Epidermal melanocyte (primary cell): ENCODE results near the gene CCDC3.
"Not testable (repeated sequence)": the region's sequence is repeated elsewhere in the genome, so short reads cannot be mapped to it uniquely, and the experiment has no call there.

ENCODE experiments used
- DNase-seq: peaks from one replicate; pipeline ENCODE4 v3.0.0; 2011; ENCODE audit warnings: low spot score; ENCODE audit not compliant: insufficient read length

CCDC3 gene

GRCh38 chr10:12890958-12891357, 110.6 kb downstream of the CCDC3 start:
- DNase-seq: no peak

- no peak for DNase-seq
These were observed 113.0 kb downstream of the CCDC3 start for GRCh38 chr10:12888470-12888869.

GRCh38 chr10:12887780-12888179, 113.7 kb downstream of the CCDC3 start:
- no peak for DNase-seq

- no peak for DNase-seq
These were observed 116.7 kb downstream of the CCDC3 start for GRCh38 chr10:12884851-12885250.

GRCh38 chr10:12880423-12880822, 121.1 kb downstream of the CCDC3 start:
- DNase-seq: no peak

DNA sequence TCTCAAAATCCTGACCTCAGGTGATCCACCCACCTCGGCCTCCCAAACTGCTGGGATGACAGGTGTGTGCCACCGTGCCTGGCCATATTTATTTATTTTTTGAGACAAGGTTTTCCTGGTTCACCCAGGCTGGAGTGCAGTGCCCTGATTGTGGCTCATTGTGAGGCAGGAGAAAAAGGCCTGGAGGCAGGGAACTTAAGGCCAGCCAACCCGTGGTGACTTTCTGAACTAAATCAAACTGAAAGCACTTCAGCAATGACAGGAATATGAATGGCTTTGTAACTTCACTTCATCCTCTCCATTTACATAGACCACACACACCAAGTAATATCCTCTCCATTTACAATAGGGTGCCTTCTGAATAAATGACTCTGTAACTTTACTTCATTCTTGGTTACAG, 124.4 kb downstream of the CCDC3 start:
- DNase-seq: no peak

- no peak for DNase-seq
These were observed 125.2 kb downstream of the CCDC3 start for GRCh38 chr10:12876266-12876665.

DNA sequence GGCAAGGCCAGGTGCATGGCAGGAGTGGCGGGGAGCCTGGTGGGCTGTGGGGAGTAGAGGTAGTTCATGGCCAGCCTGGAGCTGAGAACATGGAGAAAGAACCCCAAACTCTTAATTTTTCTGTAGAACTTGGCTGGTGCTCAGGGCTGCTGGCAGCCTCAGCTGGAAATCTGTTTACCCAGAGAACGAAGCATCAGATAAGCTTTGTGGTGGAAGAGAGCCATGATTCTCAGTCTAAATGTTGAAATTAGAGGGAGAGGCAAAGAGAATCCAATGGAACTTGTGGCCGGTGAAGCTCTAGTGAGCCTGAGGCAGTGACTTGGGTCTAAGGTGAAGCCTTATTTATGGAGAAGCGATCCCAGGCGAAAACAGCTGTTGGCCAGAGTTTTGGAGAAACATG, 126.4 kb downstream of the CCDC3 start:
- no peak for DNase-seq

- no peak for DNase-seq
These were observed 127.0 kb downstream of the CCDC3 start for GRCh38 chr10:12874501-12874900.

DNA sequence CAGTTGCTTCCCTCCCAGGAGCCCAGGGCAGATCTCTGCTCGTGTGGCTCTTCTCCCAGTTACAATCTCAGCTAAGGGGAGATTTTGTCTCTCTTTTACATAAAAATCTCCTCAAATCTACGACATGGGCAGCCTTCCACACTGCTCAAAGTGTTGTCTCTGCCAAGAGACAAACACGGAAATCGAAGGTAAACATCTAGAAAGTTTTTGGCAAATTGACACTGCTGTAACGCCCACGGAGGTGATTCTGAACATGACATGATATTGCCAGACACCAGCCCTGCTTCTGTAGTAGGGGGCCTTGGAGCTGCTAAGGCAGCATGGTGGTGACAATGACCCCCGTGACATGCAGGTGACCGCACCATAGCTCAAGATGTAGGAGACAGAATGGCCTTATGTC, 128.3 kb downstream of the CCDC3 start:
- no peak for DNase-seq

DNA sequence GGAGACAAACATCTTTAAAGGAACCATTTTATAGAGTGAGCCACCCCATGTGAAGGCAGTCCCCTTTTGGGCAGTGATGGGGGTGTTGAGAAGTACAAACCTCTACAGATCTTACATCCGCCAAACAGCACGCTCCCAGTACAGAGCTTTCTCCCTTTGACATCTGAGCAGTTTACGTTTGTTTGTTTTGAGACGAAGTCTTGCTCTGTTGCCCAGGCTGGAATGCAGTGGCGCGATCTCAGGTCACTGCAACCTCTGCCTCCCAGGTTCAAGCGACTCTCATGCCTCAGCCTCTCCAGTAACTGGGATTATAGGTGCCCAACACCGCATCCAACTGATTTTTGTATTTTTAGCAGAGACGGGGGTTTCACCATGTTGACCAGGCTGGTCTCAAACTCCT, 128.9 kb downstream of the CCDC3 start:
- DNase-seq: no peak

- no peak for DNase-seq
These were observed 132.1 kb downstream of the CCDC3 start for GRCh38 chr10:12869427-12869826.

GRCh38 chr10:12868229-12868628, 133.3 kb downstream of the CCDC3 start:
- no peak for DNase-seq

GRCh38 chr10:12865515-12865914, 136.0 kb downstream of the CCDC3 start:
- not testable (repeated sequence) for DNase-seq

- no peak for DNase-seq
These were observed 139.1 kb downstream of the CCDC3 start for GRCh38 chr10:12862459-12862858.

GRCh38 chr10:12854988-12855387, 146.5 kb downstream of the CCDC3 start:
- DNase-seq: no peak

- no peak for DNase-seq
These were observed 148.8 kb downstream of the CCDC3 start for GRCh38 chr10:12852687-12853086.

DNA sequence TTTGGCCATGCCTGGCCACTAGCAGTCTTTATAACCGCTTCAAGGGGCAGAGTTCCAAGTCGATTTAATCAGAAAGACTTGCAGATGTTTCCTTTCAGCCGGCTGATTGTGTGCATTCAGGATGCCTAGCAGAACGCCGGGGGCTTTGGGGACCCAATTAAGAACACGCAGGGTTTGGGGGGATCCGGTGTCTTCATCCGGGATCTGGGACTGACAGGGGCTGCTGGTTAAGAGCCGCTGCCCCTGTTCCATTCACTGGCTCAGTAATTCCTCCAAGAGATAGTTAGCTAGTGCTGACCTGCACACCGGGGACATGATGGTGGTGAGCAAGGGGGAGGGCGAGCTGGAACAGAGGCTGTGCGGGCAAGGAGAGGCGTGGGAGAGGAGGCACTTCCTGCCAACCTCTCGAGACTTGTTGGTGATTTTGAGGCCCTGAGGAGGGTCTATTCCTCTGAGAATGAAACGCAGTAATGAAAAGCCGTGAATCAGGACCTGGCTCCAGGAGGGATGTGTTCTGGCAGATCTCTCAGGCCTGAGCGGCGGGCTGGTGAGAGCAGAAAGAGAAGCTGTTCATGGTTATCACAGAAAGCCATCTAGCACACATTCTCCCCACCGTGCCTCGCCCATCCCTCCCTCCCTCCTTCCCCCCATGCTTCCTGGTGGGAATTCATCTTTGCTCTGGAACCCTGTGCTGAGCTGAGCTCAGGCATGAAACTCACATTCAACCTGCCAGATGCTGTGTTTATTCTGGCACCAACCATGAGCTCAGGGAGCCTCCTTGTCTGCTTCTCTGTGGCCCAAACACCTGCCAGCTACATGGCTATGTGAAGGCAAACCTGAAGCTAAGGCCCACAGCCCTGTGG, 152.0 kb downstream of the CCDC3 start:
- no peak for DNase-seq

GRCh38 chr10:12848439-12849173, 152.9 kb downstream of the CCDC3 start:
- no peak for DNase-seq

GRCh38 chr10:12847361-12847975, 154.0 kb downstream of the CCDC3 start:
- DNase-seq: no peak

DNA sequence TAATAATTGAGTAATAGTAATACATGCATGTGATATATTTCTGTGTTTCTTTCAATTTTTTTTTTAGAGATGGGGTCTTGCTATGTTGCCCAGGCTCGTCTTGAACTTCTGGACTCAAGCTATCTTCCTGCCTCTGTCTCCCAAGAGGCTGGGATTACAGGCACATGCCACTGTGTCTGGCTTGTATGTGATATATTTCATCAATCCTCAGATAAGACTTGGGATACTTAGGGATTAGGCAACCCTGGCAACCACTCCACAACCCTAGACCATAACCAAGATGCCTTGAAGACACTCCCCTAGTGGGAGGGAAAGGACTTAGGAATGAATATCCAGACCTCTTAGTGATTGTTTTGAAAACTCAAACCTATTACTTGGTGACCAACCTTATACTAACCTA, 154.8 kb downstream of the CCDC3 start:
- DNase-seq: no peak
